Activated naive CD8-positive, alpha-beta T cell (primary cell): ENCODE measurements around the gene NDUFC2.
"Not testable (repeated sequence)": the region's sequence is repeated elsewhere in the genome, so short reads cannot be mapped to it uniquely, and the experiment has no call there.

Experiments used
- H3K27ac Mint-ChIP-seq: one replicate; pipeline ENCODE4 v1.8.0; 2021; ENCODE audit warnings: mixed read lengths
- H3K27me3 Mint-ChIP-seq: one replicate; pipeline ENCODE4 v1.8.0; 2021; ENCODE audit warnings: mixed read lengths
- H3K36me3 Mint-ChIP-seq: one replicate; pipeline ENCODE4 v1.8.0; 2021; ENCODE audit warnings: mixed read lengths
- H3K4me1 Mint-ChIP-seq: one replicate; pipeline ENCODE4 v1.8.0; 2021; ENCODE audit warnings: low read depth, mixed read lengths
- H3K4me3 Mint-ChIP-seq: one replicate; pipeline ENCODE4 v1.8.0; 2021; ENCODE audit warnings: mild to moderate bottlenecking, mixed read lengths
- H3K9me3 Mint-ChIP-seq: one replicate; pipeline ENCODE4 v1.8.0; 2021; ENCODE audit warnings: low read depth, mixed read lengths

NDUFC2 gene

DNA sequence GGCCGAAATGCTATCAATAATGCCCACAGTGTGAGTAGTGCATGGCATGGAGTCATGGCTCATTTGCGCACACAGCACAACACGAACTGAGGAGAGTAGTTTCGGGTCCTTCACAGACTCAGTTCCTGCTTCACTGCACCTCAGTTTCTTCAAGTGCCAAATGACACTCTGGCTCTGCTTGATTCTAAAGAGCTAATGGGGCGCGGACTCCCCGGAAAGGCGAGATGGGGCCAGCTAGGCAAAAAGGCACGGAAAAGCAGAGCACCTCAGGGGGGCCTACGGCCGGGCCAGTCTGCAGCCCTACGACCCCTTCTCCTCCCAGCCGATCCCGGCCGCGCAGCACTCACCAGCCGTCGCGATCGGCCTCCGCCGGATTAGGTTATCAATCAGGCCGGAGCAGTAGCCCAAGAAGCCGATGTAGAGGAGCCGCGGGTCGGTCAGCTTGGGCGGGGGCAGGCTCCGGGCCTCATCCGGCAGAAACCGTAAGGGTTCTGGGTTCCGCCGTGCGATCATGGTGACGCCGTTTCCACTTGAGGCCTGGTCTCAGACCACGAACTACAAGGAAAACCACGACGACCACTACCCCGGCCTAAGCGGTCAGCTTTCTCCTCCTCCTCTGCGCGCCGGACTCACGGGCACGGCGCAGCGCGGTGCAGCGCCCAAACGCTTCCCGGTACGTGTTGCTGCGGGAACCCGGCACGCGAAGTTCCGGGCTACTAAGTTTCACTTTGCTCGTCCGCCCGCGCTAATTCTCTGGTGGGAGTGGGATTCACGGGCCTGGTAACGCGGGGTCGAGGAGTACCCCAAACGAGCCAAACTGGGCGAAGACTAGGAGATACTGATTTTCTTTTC, at the start of gene NDUFC2:
TSS of gene NDUFC2 (minus strand) at position 631 of the 852 bp plus-strand sequence. CDS start at position 513, 118 bp downstream.
- peak within 1 kb of the TSS; percentile 96 for H3K4me3 Mint-ChIP-seq
- no peaks in the 10 kb centered on the region for H3K9me3 Mint-ChIP-seq
- no peaks in the 10 kb centered on the region for H3K36me3 Mint-ChIP-seq
- peaks cover 68% of the 10 kb centered on the region for H3K4me1 Mint-ChIP-seq
- H3K27ac Mint-ChIP-seq = peak within 1 kb of the TSS; percentile 93
- no peaks in the 10 kb centered on the region for H3K27me3 Mint-ChIP-seq

DNA sequence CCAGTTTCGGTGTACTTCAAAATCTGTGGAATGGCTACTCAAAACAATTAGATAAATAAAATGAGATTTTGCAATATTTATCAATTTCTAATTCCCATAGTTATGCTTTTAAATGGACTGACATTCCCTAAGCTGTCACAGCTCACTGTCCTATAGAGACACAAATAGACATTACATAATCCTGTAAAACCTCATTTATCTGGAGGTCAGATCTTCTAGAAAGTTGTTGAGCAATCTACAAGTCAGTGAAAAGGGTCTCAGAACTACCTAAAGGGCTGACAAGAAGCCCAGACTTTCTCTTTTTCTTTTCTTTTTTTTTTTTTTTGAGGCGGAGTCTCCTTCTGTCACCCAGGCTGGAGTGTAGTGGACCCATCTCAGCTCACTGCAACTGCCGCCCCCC, 47.7 kb upstream of the NDUFC2 start:
- no peak overlapping the region for H3K4me3 Mint-ChIP-seq
- peaks cover 7% of the 10 kb centered on the region for H3K4me1 Mint-ChIP-seq
- no peaks in the 10 kb centered on the region for H3K9me3 Mint-ChIP-seq
- peaks cover 9% of the 10 kb centered on the region for H3K36me3 Mint-ChIP-seq
- no peaks in the 10 kb centered on the region for H3K27me3 Mint-ChIP-seq
- H3K27ac Mint-ChIP-seq = no peak overlapping the region

DNA sequence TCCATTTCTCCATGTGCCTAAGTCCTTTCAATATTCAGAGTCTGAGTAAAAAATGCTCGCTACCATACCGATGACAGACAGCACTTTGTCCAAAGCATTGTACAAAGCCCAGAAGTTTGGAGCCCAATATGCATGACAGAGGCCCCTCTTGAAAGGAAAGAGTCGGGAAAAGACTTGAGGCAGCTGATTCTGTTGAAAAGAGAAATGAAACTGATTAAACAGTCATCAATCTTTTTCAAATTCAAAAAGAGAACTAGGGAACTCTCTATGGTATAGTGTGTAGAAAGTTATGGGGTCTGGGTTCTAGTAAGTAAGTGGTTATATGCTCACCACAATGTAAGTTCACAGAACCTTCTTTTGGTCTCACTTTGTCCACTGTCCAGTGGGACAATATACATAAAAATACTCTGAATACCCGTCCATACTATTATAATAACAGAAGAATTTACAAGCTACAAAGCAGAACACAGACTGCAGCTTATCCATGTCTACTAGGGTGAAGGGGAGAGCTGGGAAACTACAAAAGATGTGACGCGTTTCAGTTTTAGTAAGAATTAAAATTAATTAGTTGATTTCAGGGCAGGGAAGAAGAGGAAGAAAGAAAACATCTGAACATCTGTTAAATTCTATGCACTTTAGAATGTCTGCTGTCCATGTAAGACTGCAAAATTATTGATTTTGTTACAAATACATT, 33.1 kb upstream of the NDUFC2 start:
- no peaks in the 10 kb centered on the region for H3K4me1 Mint-ChIP-seq
- no peaks in the 10 kb centered on the region for H3K27me3 Mint-ChIP-seq
- no peak overlapping the region for H3K27ac Mint-ChIP-seq
- H3K9me3 Mint-ChIP-seq = no peaks in the 10 kb centered on the region
- H3K4me3 Mint-ChIP-seq = no peak overlapping the region
- H3K36me3 Mint-ChIP-seq = peaks cover 15% of the 10 kb centered on the region

DNA sequence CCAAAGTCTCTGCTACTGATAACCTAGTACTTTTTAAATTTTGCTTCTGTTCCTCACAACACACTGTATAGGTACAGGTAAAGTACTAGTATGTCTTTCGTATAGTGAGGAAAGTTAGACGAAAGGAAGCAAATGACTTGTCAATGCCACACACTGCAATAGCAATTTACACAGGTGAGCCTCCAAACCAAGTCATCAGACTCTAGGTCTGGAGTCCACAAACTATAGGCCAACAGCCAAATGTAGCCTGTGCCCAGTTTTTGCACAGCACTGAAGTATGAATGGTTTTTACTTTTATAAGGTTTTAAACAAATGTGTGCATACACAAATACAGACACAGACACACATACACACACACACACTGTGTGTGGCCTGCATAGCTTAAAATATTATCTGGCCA, 31.6 kb upstream of the NDUFC2 start:
- Mint-ChIP-seq H3K9me3 (no peaks in the 10 kb centered on the region), H3K27ac (no peak overlapping the region), H3K4me3 (no peak overlapping the region), H3K36me3 (peaks cover 17% of the 10 kb centered on the region), H3K27me3 (no peaks in the 10 kb centered on the region), H3K4me1 (no peaks in the 10 kb centered on the region)

DNA sequence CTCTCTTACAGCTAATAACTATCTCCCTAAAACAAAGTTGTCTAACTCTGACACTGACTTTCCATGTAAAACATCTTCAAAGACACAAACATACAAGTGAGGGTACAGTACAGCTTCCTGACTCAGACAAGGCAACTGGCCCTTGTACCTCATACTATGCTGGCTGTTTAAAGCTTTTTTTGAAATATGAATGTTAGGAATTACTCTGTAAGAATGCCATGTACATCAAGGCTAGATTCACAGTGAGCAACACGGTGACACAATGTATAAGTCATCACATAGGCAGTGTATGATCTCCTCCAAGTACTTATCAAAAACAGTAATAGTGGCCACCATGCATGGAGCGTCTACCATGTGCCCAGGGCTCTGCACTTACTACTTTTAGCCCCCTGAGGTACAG, 31.2 kb upstream of the NDUFC2 start:
- H3K36me3 Mint-ChIP-seq = peaks cover 17% of the 10 kb centered on the region
- H3K27me3 Mint-ChIP-seq = no peaks in the 10 kb centered on the region

DNA sequence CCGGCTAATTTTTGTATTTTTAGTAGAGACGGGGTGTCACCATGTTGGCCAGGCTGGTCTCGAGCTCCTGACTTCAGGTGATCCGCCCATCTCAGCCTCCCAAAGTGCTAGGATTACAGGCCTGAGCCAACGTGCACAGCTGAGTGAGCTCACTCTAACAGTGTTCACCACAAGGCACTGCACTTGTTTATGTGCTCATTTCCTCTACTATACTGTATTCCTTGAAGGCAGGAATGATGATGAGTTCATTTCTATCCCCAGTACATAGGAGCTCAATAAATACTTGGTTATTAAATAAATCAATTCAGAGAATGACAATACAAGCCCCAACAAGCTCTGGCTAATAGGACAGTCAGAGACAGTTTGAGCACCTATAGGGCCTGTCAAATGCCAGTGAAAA, 30.7 kb upstream of the NDUFC2 start:
- peaks cover 17% of the 10 kb centered on the region for H3K36me3 Mint-ChIP-seq
- no peaks in the 10 kb centered on the region for H3K27me3 Mint-ChIP-seq
- no peaks in the 10 kb centered on the region for H3K4me1 Mint-ChIP-seq
- H3K27ac Mint-ChIP-seq = no peak overlapping the region
- H3K9me3 Mint-ChIP-seq = no peaks in the 10 kb centered on the region
- no peak overlapping the region for H3K4me3 Mint-ChIP-seq

More for the DNA sequence above, 31.2 kb upstream of the NDUFC2 start:
- Mint-ChIP-seq H3K9me3 (no peaks in the 10 kb centered on the region), H3K4me1 (no peaks in the 10 kb centered on the region), H3K27ac (no peak overlapping the region), H3K4me3 (no peak overlapping the region)

DNA sequence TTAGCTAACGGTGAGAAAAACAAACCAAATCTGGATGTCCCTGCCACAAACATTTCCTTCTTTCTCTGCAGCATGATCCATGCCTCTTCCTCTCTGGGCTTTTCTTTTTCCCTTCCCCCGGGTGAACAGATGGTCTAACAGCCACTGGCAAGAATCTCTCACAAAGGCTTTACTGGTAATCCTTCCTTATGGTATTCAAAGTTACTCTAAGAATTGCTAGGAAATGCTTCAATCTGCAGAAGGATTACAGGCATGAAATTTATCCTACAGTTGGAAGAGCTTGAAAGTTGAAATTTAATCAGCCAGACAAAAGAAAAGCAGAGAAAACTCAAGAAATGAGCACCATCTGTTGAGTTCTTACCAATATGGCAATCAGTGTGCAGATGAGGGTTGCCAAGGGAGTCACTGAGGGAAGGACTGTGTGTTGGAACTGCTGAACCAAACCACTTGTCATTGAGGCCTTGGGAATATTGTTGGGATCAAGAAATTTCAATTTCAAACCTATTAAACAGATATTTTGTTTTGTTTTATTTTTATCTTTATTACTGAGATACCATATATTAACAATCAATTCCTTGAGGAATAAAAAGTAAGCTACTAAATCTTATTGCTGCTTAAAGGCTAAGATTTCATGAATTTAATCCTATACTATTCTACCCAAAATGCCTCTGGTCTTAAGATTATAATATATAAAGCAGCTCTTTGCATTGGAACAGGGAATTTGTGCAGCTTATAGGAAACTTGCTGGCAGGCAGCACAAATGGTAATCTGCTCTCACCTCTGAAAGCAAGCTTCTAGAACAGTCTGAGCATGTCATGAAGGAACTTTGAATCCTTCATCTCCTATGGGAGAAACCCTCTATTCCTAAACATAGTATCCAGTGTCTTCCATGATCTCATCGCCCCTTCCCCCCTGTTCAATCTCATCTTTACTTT, 29.7 kb upstream of the NDUFC2 start:
- H3K36me3 Mint-ChIP-seq = peaks cover 17% of the 10 kb centered on the region
- no peak overlapping the region for H3K4me3 Mint-ChIP-seq
- H3K27ac Mint-ChIP-seq = no peak overlapping the region
- no peaks in the 10 kb centered on the region for H3K4me1 Mint-ChIP-seq
- no peaks in the 10 kb centered on the region for H3K27me3 Mint-ChIP-seq
- no peaks in the 10 kb centered on the region for H3K9me3 Mint-ChIP-seq

DNA sequence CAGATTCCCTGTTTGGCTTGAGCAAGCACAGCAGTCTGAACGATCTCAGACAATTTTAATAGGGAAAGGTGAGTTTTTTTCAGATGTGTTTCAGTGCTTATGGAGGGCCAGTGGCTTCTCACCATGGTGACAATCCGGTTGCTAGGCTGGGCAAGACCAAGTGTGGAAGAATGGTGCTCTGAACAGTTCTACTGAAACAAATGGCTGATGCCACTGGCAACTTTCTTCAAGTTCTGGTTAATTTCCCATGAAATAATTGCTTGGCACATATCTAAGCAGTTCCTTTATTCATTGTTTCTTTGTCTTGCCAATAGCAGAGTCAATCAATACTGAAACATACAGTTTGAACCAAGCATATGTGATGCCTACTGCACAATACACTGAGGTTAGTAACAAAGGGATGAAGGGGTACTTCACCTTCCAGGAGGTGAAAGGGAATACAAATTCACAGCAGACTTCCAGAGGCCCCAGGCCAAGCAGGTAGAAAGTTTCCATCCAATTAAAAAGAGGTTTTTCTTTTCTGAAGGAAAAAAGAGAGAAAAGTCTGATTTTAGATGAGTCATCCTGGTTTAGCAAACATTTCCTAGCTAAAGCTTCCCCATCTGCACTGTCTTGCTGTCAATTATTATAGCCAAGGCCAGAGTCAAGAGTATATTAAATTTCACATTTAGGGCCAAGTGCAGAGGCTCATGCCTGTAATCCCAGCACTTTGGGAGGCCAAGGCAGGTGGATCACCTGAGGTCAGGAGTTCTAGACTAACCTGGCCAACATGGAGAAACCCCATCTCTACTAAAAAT, 21.2 kb upstream of the NDUFC2 start:
- no peak overlapping the region for H3K27ac Mint-ChIP-seq

DNA sequence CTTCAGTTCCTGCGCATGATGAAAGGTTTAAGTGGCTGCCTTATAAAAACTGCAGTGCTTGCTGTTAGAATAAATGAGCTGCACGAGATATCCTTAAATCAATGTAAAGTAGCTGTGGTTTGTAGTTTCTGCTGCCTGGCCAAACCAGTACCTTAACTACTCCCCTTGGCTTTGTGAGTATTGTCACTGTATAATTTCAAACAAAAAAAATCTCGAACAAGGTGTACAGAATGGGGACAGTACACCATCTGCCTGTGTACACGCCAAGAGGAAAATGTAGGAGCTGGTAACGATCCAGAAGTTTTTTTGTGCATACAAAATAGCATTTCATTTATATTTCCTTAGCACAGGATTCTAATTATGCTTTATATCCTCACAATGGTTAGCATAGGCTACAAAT, 20.6 kb upstream of the NDUFC2 start:
- H3K27me3 Mint-ChIP-seq = no peaks in the 10 kb centered on the region
- no peak overlapping the region for H3K27ac Mint-ChIP-seq
- H3K36me3 Mint-ChIP-seq = peaks cover 23% of the 10 kb centered on the region
- H3K4me1 Mint-ChIP-seq = peaks cover 2% of the 10 kb centered on the region
- H3K4me3 Mint-ChIP-seq = no peak overlapping the region
- no peaks in the 10 kb centered on the region for H3K9me3 Mint-ChIP-seq

More for the DNA sequence above, 21.2 kb upstream of the NDUFC2 start:
- no peaks in the 10 kb centered on the region for H3K27me3 Mint-ChIP-seq
- no peak overlapping the region for H3K4me3 Mint-ChIP-seq
- no peaks in the 10 kb centered on the region for H3K4me1 Mint-ChIP-seq
- peaks cover 18% of the 10 kb centered on the region for H3K36me3 Mint-ChIP-seq
- no peaks in the 10 kb centered on the region for H3K9me3 Mint-ChIP-seq

DNA sequence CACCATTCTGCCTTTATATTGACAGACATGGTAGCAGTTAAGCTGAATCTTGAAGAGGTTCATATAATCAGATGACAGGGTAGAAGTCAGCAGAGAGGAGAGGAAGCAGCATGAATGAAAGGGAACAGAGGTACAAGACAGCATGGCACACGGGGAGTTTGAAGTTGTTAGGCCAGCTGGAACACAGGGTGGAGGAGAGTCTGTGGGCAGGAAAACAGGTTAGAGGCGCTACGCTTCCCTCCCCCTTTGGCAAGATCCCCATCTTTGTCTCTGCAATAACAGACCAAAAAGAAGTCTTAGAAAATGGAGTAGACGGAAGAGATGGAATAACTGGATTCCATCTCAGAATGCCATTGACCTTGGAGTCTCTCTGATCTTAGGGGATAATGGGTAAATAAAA, 20.0 kb upstream of the NDUFC2 start:
- H3K27ac Mint-ChIP-seq = no peak overlapping the region
- no peaks in the 10 kb centered on the region for H3K27me3 Mint-ChIP-seq

DNA sequence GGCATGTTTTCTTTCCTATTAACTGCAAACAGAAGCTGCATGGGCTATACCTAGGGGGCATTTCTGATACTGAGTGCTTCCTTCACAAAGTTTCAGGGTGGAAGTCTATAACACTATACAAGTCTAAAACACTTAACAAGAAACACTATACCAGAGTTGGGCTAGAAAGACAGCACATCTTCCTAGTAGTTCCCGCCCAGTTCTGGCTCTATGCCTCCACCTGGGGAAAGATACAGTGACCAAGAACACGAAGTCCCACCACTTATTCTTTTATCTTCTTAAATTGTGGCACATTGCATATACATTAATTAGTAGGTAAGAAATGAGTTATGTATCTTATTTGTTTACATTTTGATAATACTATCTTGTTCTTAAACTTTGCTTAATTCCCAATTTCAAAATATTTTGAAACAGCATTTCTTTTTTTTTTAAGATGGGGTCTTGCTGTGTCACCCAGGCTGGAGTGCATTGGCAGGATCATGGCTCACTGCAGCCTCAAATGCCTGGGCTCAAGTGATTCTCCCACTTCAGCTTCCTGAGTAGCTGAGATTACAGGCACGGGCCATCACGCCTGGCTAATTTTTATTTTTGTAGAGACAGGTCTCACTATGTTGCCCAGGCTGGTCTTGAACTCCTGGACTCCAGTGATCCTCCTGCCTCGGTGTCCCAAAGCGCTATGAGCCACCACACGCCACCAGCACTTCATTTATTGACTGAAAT, 18.2 kb upstream of the NDUFC2 start:
- H3K36me3 Mint-ChIP-seq = peaks cover 26% of the 10 kb centered on the region
- H3K9me3 Mint-ChIP-seq = no peaks in the 10 kb centered on the region
- no peaks in the 10 kb centered on the region for H3K27me3 Mint-ChIP-seq
- peaks cover 14% of the 10 kb centered on the region for H3K4me1 Mint-ChIP-seq
- H3K27ac Mint-ChIP-seq = no peak overlapping the region
- H3K4me3 Mint-ChIP-seq = no peak overlapping the region

More for the DNA sequence above, 20.0 kb upstream of the NDUFC2 start:
- peaks cover 27% of the 10 kb centered on the region for H3K36me3 Mint-ChIP-seq
- H3K9me3 Mint-ChIP-seq = no peaks in the 10 kb centered on the region
- no peak overlapping the region for H3K4me3 Mint-ChIP-seq
- H3K4me1 Mint-ChIP-seq = peaks cover 6% of the 10 kb centered on the region

DNA sequence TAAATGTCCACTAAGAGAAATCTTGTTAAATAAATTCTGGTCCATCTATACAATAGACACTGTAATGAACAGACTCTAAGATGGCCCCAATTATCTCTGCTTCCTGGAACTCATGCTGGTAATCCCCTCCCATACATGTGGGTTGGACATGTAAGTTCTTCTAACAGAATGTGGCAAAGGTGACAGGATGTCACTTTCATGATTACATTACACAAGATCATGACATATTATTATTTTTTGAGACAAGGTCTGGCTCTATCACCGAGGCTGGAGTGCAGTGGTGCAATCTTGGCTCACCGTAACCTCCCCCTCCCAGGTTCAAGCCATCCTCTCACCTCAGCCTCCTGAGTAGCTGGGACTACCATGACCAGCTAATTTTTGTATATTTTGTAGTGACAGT, 14.6 kb upstream of the NDUFC2 start:
- Mint-ChIP-seq H3K27me3 (no peaks in the 10 kb centered on the region), H3K4me3 (peak overlapping the region; percentile 5), H3K4me1 (peaks cover 14% of the 10 kb centered on the region), H3K36me3 (peaks cover 17% of the 10 kb centered on the region), H3K9me3 (no peaks in the 10 kb centered on the region), H3K27ac (peak overlapping the region; percentile 68)

DNA sequence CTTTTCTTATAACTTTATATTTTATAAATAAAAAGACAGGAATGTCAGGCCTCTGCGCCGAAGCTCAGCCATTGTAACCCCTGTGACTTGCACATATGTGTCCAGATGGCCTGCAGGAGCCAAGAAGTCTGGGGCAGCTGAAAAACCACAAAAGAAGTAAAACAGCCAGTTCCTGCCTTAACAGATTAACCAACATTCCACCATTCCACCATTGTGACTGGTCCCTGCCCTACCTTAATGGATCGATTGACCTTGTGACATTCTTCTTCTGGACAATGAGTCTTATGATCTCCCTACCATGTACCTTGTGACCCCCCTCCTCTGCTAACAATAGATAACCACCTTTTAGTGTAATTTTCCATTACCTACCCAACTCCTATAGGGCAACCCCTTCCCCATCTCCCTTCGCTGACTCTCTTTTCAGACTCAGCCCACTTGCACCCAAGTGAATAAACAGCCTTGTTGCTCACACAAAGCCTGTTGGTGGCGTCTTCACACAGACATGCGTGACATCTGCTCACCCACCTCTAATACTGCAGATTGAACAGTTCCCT, 6.9 kb upstream of the NDUFC2 start:
- H3K27ac Mint-ChIP-seq, H3K4me3 Mint-ChIP-seq, H3K27me3 Mint-ChIP-seq, H3K4me1 Mint-ChIP-seq, H3K36me3 Mint-ChIP-seq, H3K9me3 Mint-ChIP-seq: not testable (repeated sequence)
